Heart right ventricle (tissue), 16 donors: Measurements from ENCODE around the gene BSPRY. TPM values are rescaled to one million over a fixed set of nuclear protein-coding genes. Genes with fewer than 3 reads are reported as not detected.
A peak's percentile ranks its signal among the peaks of the same experiment; 100 is the strongest.

Source experiments
- ATAC-seq, 8 donors: fragments of 200-7000 bp; cut with Tn5 transposase; one replicate each; pipeline ENCODE4 v1.9.1; 2020; ENCODE audit warnings: mild to moderate bottlenecking in 8 of 8, moderate library complexity in 8 of 8, moderate number of reproducible peaks in 1 of 8
- DNase-seq, 2 donors: peaks; one replicate each; pipeline ENCODE4 v3.0.0-alpha.2; 2020
- H3K27ac ChIP-seq, 10 donors: fragments of 200-600 bp; sonication (generic) in 2 of 10; one replicate each; pipeline versions ENCODE4 v1.5.0 to v1.8.0; 2020 to 2022; ENCODE audit warnings: mild to moderate bottlenecking in 3 of 10
- H3K27me3 ChIP-seq, 7 donors: fragments of 200-600 bp; one replicate each; pipeline ENCODE4 v1.8.0; 2021 to 2022; ENCODE audit warnings: mild to moderate bottlenecking in 2 of 7
- H3K36me3 ChIP-seq, 9 donors: fragments of 200-600 bp; sonication (generic) in 1 of 9; one replicate each; pipeline versions ENCODE4 v1.5.0 to v1.8.0; 2020 to 2022; ENCODE audit warnings: mild to moderate bottlenecking in 2 of 9
- H3K4me1 ChIP-seq, 9 donors: fragments of 200-600 bp; sonication (generic) in 1 of 9; one replicate each; pipeline versions ENCODE4 v1.5.0 to v1.8.0; 2020 to 2022; ENCODE audit warnings: mild to moderate bottlenecking in 4 of 9
- H3K4me3 ChIP-seq, 10 donors: fragments of 200-600 bp; sonication (generic) in 2 of 10; one replicate each; pipeline versions ENCODE4 v1.5.0 to v1.8.0; 2020 to 2022; ENCODE audit warnings: mild to moderate bottlenecking in 7 of 10, moderate library complexity in 2 of 10
- H3K9me3 ChIP-seq, 11 donors: fragments of 200-600 bp in 10 of 11; sonication (generic) in 2 of 11; one replicate each; pipeline versions ENCODE4 v1.5.0 to v1.8.0; 2013 to 2022; ENCODE audit warnings: mild to moderate bottlenecking in 2 of 11, control low read depth in 1 of 11, moderate library complexity in 1 of 11
- CTCF ChIP-seq, 9 donors: fragments of 200-600 bp; sonication (generic) in 2 of 9; IDR thresholded peaks; one replicate each; pipeline versions ENCODE4 v1.5.0 to v1.8.0; 2021 to 2022; ENCODE audit warnings: antibody characterized with exemption in 9 of 9, mild to moderate bottlenecking in 5 of 9, moderate library complexity in 1 of 9
- WGBS, 2 donors: extraction: QIAGEN DNeasy Blood & Tissue Kit; methylation state at CpG; one replicate each; pipeline ENCODE4 v1.1.7; 2013; ENCODE audit warnings: inconsistent platforms in 1 of 2; 5-methylcytosine and 5-hydroxymethylcytosine counted together
- intact Hi-C, 10 donors: fragments of 100-400 bp; cut with DNase I; formaldehyde crosslinking; loops; one replicate each; pipeline versions ENCODE4 v1.11.1 to v1.14.2; 2022
- polyA plus RNA-seq, 2 donors: library from polyadenylated mRNA; stranded (reverse); fragments of 200-250 nt; gene quantifications; one replicate each; pipeline ENCODE4 v1.2.3, GENCODE V29; 2013
- total RNA-seq, 10 donors: library from RNA; stranded (reverse); fragmentation: NEBNext Ultra II Directional in 3 of 10; extraction: Animal tissue kit (Norgen Biotek cat#: 25700) in 3 of 10; gene quantifications; one replicate each; pipeline versions ENCODE4 v1.2.1 to v1.2.4, GENCODE V29; 2021 to 2023
- donor health status: Arrhythmogenic right ventricular cardiomyopathy.
- donor health status: ischemic (EF 13 %, LVEDD 7.1; RV severe dilation, severe dysfunction).
- donor health status: healthy with polysubstance abuse.
- donor health status: DM: no; HTN: yes; CAD: no.
- donor health status: DM: no; HTN: no; CAD: no.
- donor health status: ischemic (EF 25% LVEDD 6.9; RV normal size, moderate dysfunction).
- donor health status: ischemic (EF 25% LVEDD 5.7; RV mildly dilated, moderate dysfunction).
- donor health status: healthy.
- donor health status: DM: yes; HTN: yes; CAD: no.
- donor health status: Ischemic cardiomyopathy.
- donor health status: ischemic (EF 35%, LVEDD 5.7; RV mildly dilated, moderate dysfunction).
- donor health status: nonischemic (EF 11% LVEDD 7.7; RV severe dilation, severe dysfunction).
- donor health status: DM: yes; HTN: yes; CAD: no.
- donor health status: PGD.
- donor health status: ischemic (EF 29% LVEDD 5.4; RV normal size, mild dysfunction).
- donor health status: nonischemic (EF 23%, LVEDD 6.1; RV moderate dilation, normal function).

The BSPRY gene
- total and polyA plus RNA-seq, 12 donors: 0.44 to 4.2 (median 1.6) TPM

DNA sequence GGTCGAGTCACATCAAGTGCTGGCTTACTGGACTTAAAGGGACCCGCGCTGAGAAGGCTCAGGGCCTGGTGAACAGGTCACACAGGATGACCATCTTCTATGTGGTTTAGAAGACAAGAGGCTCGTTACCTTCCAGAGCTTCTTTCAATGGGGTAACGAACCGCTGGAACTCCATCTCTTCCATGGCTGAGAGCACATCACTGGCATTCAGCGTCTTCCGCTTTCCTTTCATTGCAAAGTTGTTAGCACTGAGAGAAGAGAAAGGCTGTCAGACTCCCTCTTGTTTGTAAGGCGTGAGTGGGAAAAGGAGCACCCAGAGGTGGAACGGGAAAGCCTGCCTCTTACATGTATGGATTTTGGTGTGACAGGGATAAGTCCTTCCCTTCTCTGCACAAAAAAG lies 60.1 kb downstream of the BSPRY start:
- intact Hi-C loops: loop anchor here in 7 of 10 donors (1.0 to 10.0 kb wide), 5 partner anchors 100 to 248 kb away; partner anchors contain the start of genes CDC26 (in 7 of the 7), PRPF4 (in 7 of the 7) and RNF183 (in 1 of the 7)
- DNase-seq (no peak), ATAC-seq (no peak)
- 41 to 43% methylated on average over 10 of the region's 10 CpGs for WGBS, 2 donors
- Histone ChIP-seq H3K4me1 (peaks cover 2 to 39% (median 25%) of the 10 kb centered on the region in 9 donors), H3K27me3 (no peaks in the 10 kb centered on the region), H3K36me3 (peaks cover 0 to 24% (median 7%) of the 10 kb centered on the region in 9 donors), H3K4me3 (peak overlapping the region; percentile 71 to 94 (median 80)), H3K9me3 (no peaks in the 10 kb centered on the region), H3K27ac (peak overlapping the region in 8 of 10 donors; percentile 88 to 98 (median 96))
- TF ChIP-seq CTCF (IDR thresholded peaks at IDR 0.05): no peak

DNA sequence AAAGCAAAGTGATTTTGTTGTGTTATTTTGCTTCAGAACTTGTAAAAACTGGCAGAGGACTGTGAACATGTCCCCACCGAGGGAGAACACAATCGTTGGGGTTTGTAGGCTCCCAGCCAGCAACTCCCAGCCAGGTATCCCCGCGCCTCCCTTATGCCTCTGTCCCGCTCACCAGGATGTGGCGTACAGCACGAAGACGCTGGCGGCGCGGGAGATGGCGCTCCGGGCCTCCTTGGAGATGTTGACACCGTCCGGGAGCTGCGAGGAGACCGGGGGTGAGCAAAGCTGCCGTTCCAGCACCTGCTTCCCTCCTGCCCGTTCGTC lies 60.5 kb downstream of the BSPRY start:
- WGBS, 2 donors: 0% methylated on average over 20 of the region's 20 CpGs
- ATAC-seq (peak in 4 of 8 donors; percentile 2 to 31 (median 4)), DNase-seq (no peak)
- H3K27ac ChIP-seq: peak overlapping the region; percentile 88 to 98 (median 96)
- H3K27me3 ChIP-seq: no peaks in the 10 kb centered on the region
- H3K9me3 ChIP-seq: no peaks in the 10 kb centered on the region
- intact Hi-C loops: loop anchor here in 8 of 10 donors (1.0 to 10.0 kb wide), 6 partner anchors 99 to 247 kb away; partner anchors contain the start of genes CDC26 (in 7 of the 8), PRPF4 (in 7 of the 8) and RNF183 (in 1 of the 8)
- H3K36me3 ChIP-seq: peaks cover 0 to 24% (median 7%) of the 10 kb centered on the region in 9 donors
- peak overlapping the region; percentile 71 to 94 (median 80) for H3K4me3 ChIP-seq
- no peak for TF ChIP-seq CTCF (IDR thresholded peaks at IDR 0.05)
- peaks cover 2 to 36% (median 25%) of the 10 kb centered on the region in 9 donors for H3K4me1 ChIP-seq

DNA sequence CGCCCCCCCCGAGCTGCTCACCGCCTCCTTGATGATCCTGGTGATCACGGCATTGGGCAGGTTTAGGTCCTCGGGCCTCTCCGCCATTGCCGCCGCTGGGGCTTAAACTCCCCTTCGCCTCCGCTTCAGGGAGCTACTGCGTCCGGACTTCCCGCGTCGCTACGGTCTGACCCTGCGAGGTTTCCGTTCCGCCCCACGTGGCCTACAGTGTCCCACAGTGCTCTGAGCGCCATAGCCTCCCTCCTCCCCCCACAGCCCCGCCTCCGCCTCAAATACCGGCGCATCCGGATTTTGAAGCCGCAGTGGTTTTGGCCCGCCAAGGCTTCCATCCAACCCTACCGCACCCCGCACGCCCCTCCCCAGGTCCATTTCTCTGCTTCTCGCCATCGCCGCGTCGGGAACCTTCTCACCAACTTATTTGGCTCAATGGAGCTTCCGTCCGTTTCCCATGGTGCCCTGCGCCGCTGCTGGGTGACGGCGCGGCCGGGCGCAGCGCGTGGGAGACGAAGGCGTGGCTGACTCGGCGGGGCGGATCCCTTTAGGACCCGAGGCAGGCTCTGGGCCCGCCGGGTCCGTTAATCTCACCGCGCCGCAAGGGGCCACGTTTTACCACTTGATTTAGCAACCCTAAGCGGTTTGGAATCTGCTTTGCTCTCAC lies 61.0 kb downstream of the BSPRY start, which contains the start of the genes C9orf43 and POLE3:
C9orf43 (plus strand) TSS at position 541 of the 658 bp plus-strand sequence. CDS start 2,747 bp downstream, outside the sequence.
POLE3 (minus strand) TSS at position 469 of the 658 bp plus-strand sequence; CDS start at position 87, 382 bp downstream.
- 0% methylated on average over 61 of the region's 61 CpGs for WGBS, 2 donors
- Histone ChIP-seq H3K9me3 (no peaks in the 10 kb centered on the region), H3K27me3 (no peaks in the 10 kb centered on the region), H3K4me1 (peaks cover 2 to 31% (median 25%) of the 10 kb centered on the region in 9 donors), H3K27ac (peak within 1 kb of the TSS; percentile 88 to 98 (median 96)), H3K36me3 (peaks cover 0 to 24% (median 7%) of the 10 kb centered on the region in 9 donors), H3K4me3 (peak within 1 kb of the TSS; percentile 71 to 94 (median 80))
- ATAC-seq (peak; percentile 97 to 99 (median 98)), DNase-seq (peak; percentile 95)
- intact Hi-C loops: loop anchor here in 1 of 10 donors (2.0 kb wide), 1 partner anchor 100 kb away; no protein-coding TSS in a partner anchor
- peak in 2 of 9 donors; percentile 18 to 25 for TF ChIP-seq CTCF (IDR thresholded peaks at IDR 0.05)

GRCh38 chr9:113416149-113416721 lies 66.9 kb downstream of the BSPRY start:
- WGBS, 2 donors: 50 to 63% methylated on average over 3 of the region's 3 CpGs
- H3K36me3 ChIP-seq: no peaks in the 10 kb centered on the region
- intact Hi-C loops: no loop called here
- H3K27ac ChIP-seq: peak overlapping the region in 6 of 10 donors; percentile 14 to 75 (median 39)
- H3K4me1 ChIP-seq: peaks cover 0 to 19% (median 5%) of the 10 kb centered on the region in 9 donors
- no peaks in the 10 kb centered on the region for H3K9me3 ChIP-seq
- ATAC-seq: peak in 7 of 8 donors; percentile 36 to 82 (median 69)
- TF ChIP-seq CTCF (IDR thresholded peaks at IDR 0.05): no peak
- no peaks in the 10 kb centered on the region for H3K27me3 ChIP-seq
- H3K4me3 ChIP-seq: no peak overlapping the region
- no peak for DNase-seq
